Measurements from ENCODE around the gene NCOA7.

The NCOA7 gene

DNA sequence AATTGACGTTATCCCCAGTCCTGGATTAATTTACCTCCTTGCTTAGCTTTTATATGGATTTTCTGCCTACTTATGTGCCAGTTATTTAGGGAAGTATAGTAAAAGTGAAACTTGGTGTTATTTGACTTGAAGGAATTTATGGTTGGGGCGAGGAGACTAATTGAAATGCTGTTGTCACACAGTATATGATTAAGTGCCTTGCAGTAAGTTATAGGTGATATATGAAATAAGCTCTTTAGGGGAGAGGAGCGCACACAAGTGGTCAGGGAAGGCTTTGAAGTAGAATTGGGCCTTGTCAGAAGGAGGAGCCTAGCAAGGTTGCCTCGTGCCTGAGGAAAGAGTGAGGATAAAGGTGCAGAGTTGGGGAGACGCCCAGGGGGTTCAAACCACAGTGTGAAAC lies 20.5 kb downstream of the NCOA7 start:
- DNase-seq (ENCODE audit: low spot score) = no peak

GRCh38 chr6:125812394-125813292 lies 21.9 kb downstream of the NCOA7 start:
- no peak for DNase-seq (ENCODE audit: low spot score)

DNA sequence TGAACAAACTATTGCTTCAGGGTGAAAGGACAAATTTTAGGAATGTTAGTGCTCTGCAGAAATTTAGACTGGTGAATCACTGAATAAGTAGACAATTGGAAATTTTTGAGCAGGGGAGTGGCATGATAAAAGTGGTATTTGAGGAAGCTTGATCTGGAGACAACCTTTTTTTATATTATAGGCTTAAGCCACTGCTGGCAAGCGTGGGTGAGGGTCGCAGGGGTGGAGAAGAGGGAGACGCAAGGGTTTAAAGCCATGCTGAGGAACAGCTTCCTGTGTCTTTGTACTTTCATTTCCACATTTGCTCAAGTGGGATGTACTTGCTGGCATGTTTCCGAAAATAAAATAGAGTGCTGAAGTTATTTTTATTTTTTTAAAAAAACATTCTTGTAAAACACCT lies 23.7 kb downstream of the NCOA7 start:
- DNase-seq (ENCODE audit: low spot score) = no peak

- DNase-seq (ENCODE audit: low spot score) = no peak
Observed at GRCh38 chr6:125815080-125815910, 24.5 kb downstream of the NCOA7 start.

GRCh38 chr6:125816828-125817280 lies 26.1 kb downstream of the NCOA7 start:
- no peak for DNase-seq (ENCODE audit: low spot score)

DNA sequence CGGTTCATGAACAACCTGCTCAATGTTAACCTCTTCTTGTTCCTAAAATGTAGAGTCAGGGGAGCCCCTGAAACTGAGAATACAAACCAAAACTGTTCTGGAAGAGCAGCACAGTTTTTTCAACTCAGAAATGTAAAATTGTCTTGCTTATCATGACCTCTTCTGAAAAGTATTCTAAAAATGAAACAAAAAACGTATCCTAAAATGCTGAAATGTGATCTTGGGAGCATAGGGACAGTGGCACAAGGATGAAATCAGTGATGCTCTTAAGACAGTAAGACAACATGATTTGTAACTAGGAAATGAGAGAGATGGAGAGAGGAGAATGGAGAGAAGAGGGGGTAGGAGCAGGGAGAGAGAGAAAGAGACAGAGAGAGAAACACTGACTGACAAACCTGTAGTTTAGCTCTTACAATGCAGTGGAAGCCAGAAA lies 27.5 kb downstream of the NCOA7 start:
- DNase-seq (ENCODE audit: low spot score) = no peak

- DNase-seq (ENCODE audit: low spot score) = no peak
Observed at GRCh38 chr6:125818772-125819260, 28.1 kb downstream of the NCOA7 start.

DNA sequence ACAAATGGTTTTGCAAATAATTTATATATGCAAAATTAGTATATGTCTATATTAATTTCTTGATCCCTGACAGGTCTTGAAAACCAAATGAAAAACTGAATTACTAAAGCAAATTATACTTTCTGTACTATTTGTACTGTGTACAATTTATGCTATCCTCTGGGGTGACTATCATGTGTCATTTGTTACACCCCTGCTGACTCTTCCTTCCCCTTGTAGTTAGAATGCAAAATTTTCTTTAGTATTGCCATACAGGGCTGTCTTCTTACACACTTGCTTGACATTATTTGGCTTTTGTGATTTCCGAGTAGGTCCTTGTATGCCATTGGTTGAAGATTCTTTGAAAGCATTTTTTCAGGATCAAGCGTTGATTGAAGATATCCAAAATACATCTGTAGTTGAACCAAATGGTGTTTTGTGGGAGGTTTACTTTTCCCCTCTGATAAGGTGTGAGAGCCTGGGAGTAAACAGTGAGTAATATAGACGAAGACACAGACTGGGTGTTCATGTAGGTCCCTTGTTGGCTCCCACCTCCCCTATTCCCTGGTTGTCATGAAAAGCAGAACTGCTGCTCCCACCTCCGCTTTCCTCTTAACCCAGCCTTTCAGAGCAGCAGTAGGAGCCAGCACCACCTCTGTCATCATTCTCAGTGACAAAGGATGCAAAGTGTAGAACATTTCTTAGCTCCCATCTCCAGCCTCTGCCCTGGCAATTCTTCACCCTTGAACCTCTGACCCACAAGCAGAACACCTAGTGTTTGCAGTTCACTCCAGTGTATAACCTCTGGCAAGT lies 29.0 kb downstream of the NCOA7 start:
- DNase-seq (ENCODE audit: low spot score) = no peak

DNA sequence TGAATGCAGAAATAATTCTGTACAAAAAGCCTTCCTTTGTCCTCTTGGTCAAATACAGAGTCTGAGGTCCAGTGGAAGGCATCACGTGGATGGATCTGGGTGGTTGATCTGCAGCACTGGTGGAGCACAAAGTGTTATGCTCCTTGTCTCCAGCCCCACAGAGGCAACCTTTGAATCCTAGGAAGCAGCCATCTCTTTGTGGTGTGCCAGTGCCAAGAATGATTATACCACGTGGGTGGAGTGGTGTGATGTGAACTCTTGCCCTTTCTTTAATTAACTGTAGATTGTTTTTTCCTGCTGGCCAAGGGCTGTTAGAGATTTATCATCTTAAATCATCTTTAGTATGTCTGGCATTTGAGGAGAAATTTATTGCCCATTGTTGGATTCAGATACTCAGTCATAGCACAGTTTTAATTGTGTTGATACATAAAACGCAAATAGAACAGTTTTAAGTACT lies 31.1 kb downstream of the NCOA7 start:
- DNase-seq (ENCODE audit: low spot score) = no peak

GRCh38 chr6:125823180-125823579 lies 32.4 kb downstream of the NCOA7 start:
- no peak for DNase-seq (ENCODE audit: low spot score)

DNA sequence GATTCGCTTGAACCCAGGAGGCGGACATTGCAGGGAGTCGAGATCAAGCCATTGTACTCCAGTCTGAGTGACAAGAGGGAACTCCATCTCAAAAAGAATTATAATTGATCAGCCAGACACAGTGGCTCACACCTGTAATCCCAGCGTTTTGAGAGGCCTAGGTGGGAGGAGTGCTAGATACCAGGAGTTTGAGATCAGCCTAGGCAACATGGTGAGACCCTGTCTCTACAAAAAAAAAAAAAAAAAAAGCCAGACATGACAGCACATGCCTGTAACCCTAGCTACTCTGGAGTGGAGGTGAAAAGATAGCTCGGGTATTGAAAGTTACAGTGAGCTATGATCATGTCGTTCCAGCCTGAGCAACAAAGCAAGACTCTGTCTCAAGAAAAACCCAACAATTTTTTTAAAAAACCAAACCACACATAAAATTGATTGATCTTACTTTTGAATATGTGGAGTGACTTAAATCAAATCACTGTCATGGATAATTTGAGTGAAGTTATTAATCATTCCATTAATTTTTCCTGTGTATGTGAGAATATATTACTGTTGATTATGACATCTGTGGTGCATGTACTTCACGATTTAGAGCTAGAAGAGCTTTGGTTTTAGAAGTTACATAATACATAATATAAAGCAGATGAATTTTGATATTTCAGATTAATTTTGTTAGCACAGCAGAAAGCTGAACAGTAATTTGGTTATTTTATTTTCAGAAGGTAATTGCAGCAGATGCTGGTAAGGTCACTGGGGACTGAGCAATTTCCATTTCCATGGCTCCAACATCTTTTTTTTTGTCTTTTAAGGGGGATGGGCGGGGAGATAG lies 34.4 kb downstream of the NCOA7 start:
- no peak for DNase-seq (ENCODE audit: low spot score)

DNA sequence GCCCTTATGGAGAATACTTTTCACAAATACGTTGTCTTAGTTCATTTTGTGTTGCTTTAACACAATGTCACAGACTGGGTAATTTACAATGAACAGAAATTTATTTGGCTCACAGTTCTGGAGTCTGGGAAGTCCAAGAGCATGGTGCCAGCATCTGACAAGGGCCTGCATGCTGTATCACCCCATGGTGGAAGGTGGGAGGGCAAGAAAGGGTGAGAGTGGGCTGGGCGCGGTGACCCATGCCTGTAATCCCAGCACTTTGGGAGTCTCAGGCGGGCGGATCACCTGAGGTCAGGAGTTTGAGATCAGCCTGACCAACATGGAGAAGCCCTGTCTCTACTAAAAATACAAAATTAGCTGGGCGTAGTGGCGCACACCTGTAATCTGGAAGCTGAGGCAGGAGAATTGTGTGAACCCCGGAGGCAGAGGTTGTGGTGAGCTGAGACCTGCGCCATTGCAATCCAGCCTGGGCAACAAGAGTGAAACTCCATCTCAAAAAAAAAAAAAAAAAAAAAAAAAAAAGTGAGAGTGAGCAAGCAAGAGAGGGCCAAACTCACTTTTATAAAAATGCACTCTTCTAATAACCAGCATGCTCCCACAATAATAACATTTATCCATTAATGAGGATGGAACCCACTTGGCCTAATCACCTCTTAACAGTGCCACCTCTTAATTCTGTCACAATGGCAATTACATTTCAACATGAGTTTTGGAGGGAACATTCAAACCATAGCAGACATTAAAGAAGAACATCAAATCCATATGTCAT lies 36.1 kb downstream of the NCOA7 start:
- no peak for DNase-seq (ENCODE audit: low spot score)

- no peak for DNase-seq (ENCODE audit: low spot score)
Observed at GRCh38 chr6:125827788-125828320, 37.1 kb downstream of the NCOA7 start.

DNA sequence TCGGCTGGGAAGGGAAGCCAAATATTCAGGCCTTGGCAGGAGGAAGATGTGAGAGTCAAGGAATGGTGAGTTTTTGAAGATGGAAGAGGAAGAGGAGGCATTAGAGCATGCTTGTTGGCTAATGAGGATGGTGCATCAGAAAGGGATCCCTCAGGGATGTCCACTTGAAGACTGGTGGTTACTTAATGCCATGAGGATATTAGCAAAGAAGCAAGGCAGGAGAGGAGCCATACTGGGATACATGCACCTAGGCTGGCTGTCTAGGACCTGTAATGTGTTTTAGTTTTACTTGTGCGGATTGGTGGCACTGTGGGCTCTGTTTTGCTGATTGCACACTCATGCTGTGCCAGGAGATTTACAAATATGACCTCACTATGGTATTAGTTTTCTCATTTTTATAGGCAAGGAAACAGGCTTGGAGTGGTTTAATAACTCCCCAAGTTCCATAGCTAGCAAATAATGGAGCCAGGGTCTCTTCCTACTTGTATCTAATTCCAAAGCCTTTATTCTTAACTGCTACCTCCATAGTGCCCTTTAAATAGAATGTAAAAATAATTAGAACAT lies 37.8 kb downstream of the NCOA7 start:
- no peak for DNase-seq (ENCODE audit: low spot score)

GRCh38 chr6:125829433-125829832 lies 38.7 kb downstream of the NCOA7 start:
- DNase-seq (ENCODE audit: low spot score) = peak; percentile 52

DNA sequence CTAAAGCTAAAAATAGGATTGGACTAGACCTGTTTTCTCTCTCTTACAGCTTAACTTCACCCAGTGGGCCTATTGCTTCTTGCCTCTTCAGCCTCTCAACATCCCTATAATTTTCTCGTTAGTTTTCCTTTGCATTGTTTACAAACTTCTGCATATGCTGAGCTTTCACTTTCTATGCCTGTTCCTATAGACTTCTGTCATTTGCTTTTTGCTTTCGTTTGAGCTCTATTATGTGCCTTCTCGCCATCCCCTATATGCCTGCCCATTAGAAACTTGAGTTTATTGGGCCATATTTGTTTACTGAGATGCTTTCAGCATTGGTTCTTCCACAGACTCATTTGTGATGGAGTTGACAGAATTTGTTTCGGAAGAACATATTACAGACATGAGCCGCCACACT lies 40.9 kb downstream of the NCOA7 start:
- DNase-seq (ENCODE audit: low spot score) = no peak

GRCh38 chr6:125832391-125833117 lies 41.8 kb downstream of the NCOA7 start:
- DNase-seq (ENCODE audit: low spot score) = no peak

DNA sequence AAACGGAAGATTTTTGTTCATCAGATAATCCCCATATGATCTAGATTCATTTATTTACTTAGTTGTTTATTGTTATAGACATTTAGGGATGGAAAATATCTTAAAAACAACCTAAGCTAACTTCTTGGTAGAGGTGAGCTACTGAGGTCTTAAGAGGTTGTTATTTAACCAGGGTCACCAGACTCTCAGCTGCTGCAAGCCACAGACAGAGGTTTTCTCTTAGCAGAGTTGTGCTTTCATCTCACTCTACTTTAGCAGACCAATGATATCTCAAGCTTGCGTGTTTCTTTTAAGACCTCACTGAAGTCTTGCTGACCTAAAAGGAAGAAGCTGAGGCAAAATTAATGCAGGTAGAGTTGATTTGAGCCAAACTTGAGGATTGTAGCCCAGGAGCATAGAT lies 43.6 kb downstream of the NCOA7 start:
- DNase-seq (ENCODE audit: low spot score) = peak; percentile 22

DNA sequence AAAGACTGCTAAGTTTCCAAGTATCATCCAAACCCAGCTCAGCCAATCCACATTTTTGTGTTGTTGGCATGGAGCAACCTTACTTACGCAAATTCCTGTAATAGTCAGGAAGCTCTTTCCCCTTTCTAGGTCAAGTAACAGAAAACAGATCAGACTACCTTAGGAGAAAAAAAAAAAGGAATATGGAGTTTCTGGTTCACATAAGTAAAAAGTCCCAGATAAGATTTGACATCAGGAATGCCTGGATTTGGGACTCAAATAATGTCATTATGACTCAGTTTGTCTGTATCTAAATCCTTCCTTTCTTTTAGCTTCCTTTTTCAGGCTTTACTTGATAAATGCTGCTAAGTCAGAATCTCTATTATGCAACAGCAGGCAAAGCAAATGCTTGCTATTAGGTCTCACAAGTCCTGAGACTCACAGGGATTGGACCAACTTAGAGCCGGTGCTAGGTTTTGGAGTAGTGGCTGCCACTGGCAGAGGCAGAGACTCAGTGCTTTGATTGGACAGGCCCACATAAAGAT lies 44.5 kb downstream of the NCOA7 start:
- DNase-seq (ENCODE audit: low spot score) = no peak
